Measurements from ENCODE around the gene CPVL. TPM values are rescaled to one million over a fixed set of nuclear protein-coding genes. Genes with fewer than 3 reads are reported as not detected.

The CPVL gene
- total and polyA plus RNA-seq, 2 donors (not counting 1 experiment from before 2014, with no cell fraction given): 0.17 TPM; not detected in 1

DNA sequence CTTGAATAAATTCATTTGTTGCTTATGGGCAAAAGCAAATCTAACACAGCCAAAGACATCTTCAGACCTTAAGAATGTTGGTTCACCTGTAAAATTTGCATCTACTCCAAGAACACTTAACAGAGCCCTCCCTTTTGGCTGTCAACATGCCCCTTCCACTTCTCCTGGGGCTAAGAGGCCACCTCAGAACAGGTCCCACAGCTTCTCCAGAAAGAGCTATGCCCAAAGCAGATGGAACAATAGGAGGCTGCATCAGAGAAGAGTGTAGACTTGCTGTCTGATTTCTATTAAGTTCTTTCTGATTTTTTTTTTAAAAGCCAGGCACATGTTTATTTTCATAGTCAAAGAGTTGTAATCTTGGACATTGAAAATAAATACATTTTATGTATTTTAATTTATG lies 162.1 kb downstream of the CPVL start:
- peaks cover 7% of the 10 kb centered on the region for H3K4me1 ChIP-seq (ENCODE audit: control insufficient read depth, extremely low read depth, insufficient read depth, low read length)
- no peaks in the 10 kb centered on the region for H3K27me3 ChIP-seq (ENCODE audit: control insufficient read depth, insufficient read depth, low read length)
- no peak overlapping the region for H3K4me3 ChIP-seq (replicated peaks in 1 of 4; ENCODE audit: control extremely low read depth in 1 of 4, insufficient read depth in 1 of 4, low read depth in 3 of 4, low read length in 4 of 4)
- DNase-seq (ENCODE audit: low read depth in 2 of 2): no peak
- no peak overlapping the region for H3K27ac ChIP-seq (ENCODE audit: insufficient read depth, low read length)
- H2AFZ ChIP-seq (ENCODE audit: low read length): no peak overlapping the region
- no peaks in the 10 kb centered on the region for H3K9me3 ChIP-seq (ENCODE audit: control insufficient read depth, insufficient read depth, low read depth, low read length)
- no peak overlapping the region for H3K9ac ChIP-seq (ENCODE audit: insufficient read depth, low read length)
- H4K20me1 ChIP-seq (ENCODE audit: control insufficient read depth, extremely low read depth, insufficient read depth, low read length): no peaks in the 10 kb centered on the region
- TF ChIP-seq CTCF (conservative IDR thresholded peaks at IDR 0.05 in 1 of 2, IDR thresholded peaks at IDR 0.05 in 1 of 2; ENCODE audit: low read depth in 1 of 2, low read length in 2 of 2): no peak
- no peak for TF ChIP-seq EZH2 (IDR thresholded peaks at IDR 0.05; ENCODE audit: low read length, missing control alignments)
- H3K4me2 ChIP-seq (ENCODE audit: extremely low read depth, insufficient read depth, low read length): no peak overlapping the region
- no peaks in the 10 kb centered on the region for H3K79me2 ChIP-seq (ENCODE audit: control insufficient read depth, insufficient read depth, low read length)
- no peaks in the 10 kb centered on the region for H3K36me3 ChIP-seq (ENCODE audit: control insufficient read depth, insufficient read depth, low read length)

DNA sequence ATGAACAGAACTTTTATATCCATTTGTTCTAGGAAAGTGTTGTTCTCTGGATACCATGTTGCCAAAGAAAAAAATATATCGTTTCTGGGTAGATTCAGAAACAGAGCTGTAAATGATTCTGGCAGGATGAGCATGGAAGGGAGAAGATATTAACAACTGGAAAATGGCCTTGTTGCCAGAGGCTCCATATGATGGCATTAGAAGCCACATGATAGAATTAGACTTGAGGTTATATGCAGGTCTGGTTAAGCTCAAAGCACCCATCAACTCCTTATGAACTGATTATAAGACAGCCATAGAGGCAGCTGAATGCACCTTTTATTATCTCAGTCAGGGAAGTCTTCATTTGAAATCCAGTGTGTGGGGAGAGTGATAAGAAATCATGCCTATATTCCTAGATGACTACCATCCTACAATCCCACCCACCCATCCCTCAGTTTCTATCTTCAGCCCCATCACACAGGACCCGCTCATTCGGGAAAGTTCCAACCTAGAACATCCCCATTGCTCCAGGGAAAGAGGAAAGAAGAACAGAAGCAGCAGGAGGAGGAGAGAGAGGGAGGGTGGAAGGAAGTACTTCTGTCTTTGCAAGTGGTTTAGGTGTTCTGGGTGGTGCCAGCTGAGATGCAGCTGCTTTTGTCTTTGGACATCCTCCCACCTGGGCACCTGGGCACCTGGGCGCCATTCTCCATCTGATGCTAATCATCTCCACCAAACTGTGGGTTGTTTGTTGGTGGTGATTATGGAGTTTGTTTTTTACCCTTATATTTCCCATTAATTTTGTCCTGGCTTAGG lies 162.7 kb downstream of the CPVL start:
- no peak overlapping the region for H3K4me3 ChIP-seq (replicated peaks in 1 of 4; ENCODE audit: control extremely low read depth in 1 of 4, insufficient read depth in 1 of 4, low read depth in 3 of 4, low read length in 4 of 4)
- H3K36me3 ChIP-seq (ENCODE audit: control insufficient read depth, insufficient read depth, low read length): no peaks in the 10 kb centered on the region
- H3K79me2 ChIP-seq (ENCODE audit: control insufficient read depth, insufficient read depth, low read length): no peaks in the 10 kb centered on the region
- no peaks in the 10 kb centered on the region for H4K20me1 ChIP-seq (ENCODE audit: control insufficient read depth, extremely low read depth, insufficient read depth, low read length)
- no peaks in the 10 kb centered on the region for H3K9me3 ChIP-seq (ENCODE audit: control insufficient read depth, insufficient read depth, low read depth, low read length)
- peaks cover 3% of the 10 kb centered on the region for H3K4me1 ChIP-seq (ENCODE audit: control insufficient read depth, extremely low read depth, insufficient read depth, low read length)
- no peak overlapping the region for H3K27ac ChIP-seq (ENCODE audit: insufficient read depth, low read length)
- TF ChIP-seq EZH2 (IDR thresholded peaks at IDR 0.05; ENCODE audit: low read length, missing control alignments) (no peak), CTCF (conservative IDR thresholded peaks at IDR 0.05 in 1 of 2, IDR thresholded peaks at IDR 0.05 in 1 of 2; ENCODE audit: low read depth in 1 of 2, low read length in 2 of 2) (no peak)
- H3K27me3 ChIP-seq (ENCODE audit: control insufficient read depth, insufficient read depth, low read length): no peaks in the 10 kb centered on the region
- no peak overlapping the region for H2AFZ ChIP-seq (ENCODE audit: low read length)
- no peak overlapping the region for H3K9ac ChIP-seq (ENCODE audit: insufficient read depth, low read length)
- no peak overlapping the region for H3K4me2 ChIP-seq (ENCODE audit: extremely low read depth, insufficient read depth, low read length)
- no peak for DNase-seq (ENCODE audit: low read depth in 2 of 2)

DNA sequence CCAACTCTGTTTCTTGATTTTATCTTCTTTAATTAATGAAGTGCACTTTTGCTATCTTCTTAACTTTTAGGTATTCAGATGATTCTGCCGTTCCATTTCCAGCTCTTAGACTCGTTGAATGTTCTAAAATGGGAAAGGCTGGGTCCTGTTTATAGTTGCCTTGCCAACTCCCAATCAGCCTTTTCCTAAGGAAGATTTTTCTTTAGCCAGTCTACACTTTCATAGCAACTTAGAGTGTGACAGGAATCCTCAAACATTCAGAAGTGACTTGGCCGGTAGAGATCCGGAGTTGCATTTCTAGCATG lies 165.2 kb downstream of the CPVL start:
- H3K4me2 ChIP-seq (ENCODE audit: extremely low read depth, insufficient read depth, low read length): no peak overlapping the region

More for the DNA sequence above, 165.2 kb downstream of the CPVL start:
- Histone ChIP-seq H2AFZ (ENCODE audit: low read length) (no peak overlapping the region), H3K36me3 (ENCODE audit: control insufficient read depth, insufficient read depth, low read length) (no peaks in the 10 kb centered on the region), H3K4me1 (ENCODE audit: control insufficient read depth, extremely low read depth, insufficient read depth, low read length) (peaks cover 3% of the 10 kb centered on the region), H3K9me3 (ENCODE audit: control insufficient read depth, insufficient read depth, low read depth, low read length) (no peaks in the 10 kb centered on the region), H4K20me1 (ENCODE audit: control insufficient read depth, extremely low read depth, insufficient read depth, low read length) (no peaks in the 10 kb centered on the region), H3K27ac (ENCODE audit: insufficient read depth, low read length) (no peak overlapping the region), H3K27me3 (ENCODE audit: control insufficient read depth, insufficient read depth, low read length) (no peaks in the 10 kb centered on the region), H3K79me2 (ENCODE audit: control insufficient read depth, insufficient read depth, low read length) (no peaks in the 10 kb centered on the region), H3K9ac (ENCODE audit: insufficient read depth, low read length) (no peak overlapping the region), H3K4me3 (replicated peaks in 1 of 4; ENCODE audit: control extremely low read depth in 1 of 4, insufficient read depth in 1 of 4, low read depth in 3 of 4, low read length in 4 of 4) (no peak overlapping the region)
- TF ChIP-seq EZH2 (IDR thresholded peaks at IDR 0.05; ENCODE audit: low read length, missing control alignments): no peak
- TF ChIP-seq CTCF (conservative IDR thresholded peaks at IDR 0.05 in 1 of 2, IDR thresholded peaks at IDR 0.05 in 1 of 2; ENCODE audit: low read depth in 1 of 2, low read length in 2 of 2): no peak
- no peak for DNase-seq (ENCODE audit: low read depth in 2 of 2)

Measured in fibroblast of lung (primary cell).